ENCODE measurements around the gene PODXL2. TPM values are rescaled to one million over a fixed set of nuclear protein-coding genes. Genes with fewer than 3 reads are reported as not detected.
A peak's percentile ranks its signal among the peaks of the same experiment; 100 is the strongest.

Gene PODXL2
- total RNA-seq, 3 donors from 2014 or later: 5.4 to 18.5 (median 16.2) TPM

DNA sequence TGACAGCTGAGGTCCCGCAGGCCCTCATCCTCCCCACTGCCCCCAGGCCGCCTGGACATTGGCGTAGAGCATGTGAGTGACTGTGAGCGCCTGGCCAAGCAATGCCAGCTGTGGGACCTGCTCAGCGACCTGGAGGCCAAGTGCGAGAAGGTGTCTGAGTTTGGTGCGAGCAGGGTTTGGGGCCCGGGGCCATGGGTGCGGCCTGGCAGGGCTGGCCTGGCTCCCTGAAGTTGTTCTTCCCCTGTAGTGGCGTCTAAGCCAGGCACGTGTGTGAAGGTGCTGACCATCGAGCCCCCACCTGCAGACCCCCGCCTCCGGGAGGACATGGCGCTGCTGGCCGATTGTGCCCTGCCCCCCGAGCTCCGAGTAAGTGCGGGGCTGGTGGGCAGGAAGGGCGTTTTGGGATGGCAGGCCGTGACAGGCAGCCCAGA is 48.0 kb downstream of the PODXL2 start:
- no peak for ATAC-seq
- TF ChIP-seq, protein P1, sequence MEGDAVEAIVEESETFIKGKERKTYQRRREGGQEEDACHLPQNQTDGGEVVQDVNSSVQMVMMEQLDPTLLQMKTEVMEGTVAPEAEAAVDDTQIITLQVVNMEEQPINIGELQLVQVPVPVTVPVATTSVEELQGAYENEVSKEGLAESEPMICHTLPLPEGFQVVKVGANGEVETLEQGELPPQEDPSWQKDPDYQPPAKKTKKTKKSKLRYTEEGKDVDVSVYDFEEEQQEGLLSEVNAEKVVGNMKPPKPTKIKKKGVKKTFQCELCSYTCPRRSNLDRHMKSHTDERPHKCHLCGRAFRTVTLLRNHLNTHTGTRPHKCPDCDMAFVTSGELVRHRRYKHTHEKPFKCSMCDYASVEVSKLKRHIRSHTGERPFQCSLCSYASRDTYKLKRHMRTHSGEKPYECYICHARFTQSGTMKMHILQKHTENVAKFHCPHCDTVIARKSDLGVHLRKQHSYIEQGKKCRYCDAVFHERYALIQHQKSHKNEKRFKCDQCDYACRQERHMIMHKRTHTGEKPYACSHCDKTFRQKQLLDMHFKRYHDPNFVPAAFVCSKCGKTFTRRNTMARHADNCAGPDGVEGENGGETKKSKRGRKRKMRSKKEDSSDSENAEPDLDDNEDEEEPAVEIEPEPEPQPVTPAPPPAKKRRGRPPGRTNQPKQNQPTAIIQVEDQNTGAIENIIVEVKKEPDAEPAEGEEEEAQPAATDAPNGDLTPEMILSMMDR (IDR thresholded peaks at IDR 0.05): no peak
- H3K9me3 ChIP-seq: no peaks in the 10 kb centered on the region
- H3K4me3 ChIP-seq: no peak overlapping the region
- intact Hi-C loops (cut with DNase I, micrococcal nuclease): no loop called here
- no peaks in the 10 kb centered on the region for H3K36me3 ChIP-seq (ENCODE audit: low read depth)
- H3K4me1 ChIP-seq (ENCODE audit: low read depth): peaks cover 9% of the 10 kb centered on the region
- DNase-seq: peak; percentile 1 to 50 (median 17)

DNA sequence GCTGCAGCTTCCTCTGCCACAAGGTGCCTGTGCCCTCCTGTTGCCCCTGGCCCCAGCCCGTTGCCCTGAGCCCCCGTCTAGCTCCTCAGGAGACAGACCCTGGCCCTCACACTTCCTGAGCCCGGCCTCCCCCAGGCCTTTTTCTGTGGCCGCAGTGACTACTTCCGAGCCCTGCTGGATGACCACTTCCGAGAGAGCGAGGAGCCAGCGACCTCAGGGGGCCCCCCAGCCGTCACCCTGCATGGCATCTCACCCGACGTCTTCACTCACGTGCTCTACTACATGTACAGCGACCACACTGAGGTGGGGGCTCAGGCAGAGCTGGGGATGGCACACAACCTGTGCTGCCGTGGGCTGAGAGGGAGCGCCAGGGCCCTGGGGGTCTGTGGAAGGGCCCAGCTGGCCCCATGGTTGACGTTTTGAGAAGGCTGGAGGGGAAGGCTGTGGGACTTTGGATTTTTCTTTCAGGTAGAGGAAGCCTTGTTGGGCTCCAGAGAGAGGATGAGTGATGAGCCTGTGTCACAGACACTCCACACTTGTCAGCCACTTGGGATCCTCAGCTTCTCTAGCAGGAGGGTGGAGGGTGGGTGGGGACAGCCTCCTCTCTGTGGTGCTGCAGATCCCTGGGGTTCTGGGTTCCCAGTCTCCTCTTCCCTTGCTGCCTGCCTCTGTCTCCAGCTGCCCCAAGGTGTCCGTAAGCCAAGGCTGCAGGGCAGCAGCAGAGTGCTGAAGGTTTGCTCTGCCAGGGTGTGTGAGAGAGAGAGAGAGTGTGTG is 48.7 kb downstream of the PODXL2 start:
- DNase-seq (peak in 2 of 3 donors; percentile 22 to 40), ATAC-seq (no peak)
- no peaks in the 10 kb centered on the region for H3K36me3 ChIP-seq (ENCODE audit: low read depth)
- TF ChIP-seq, protein P1 (IDR thresholded peaks at IDR 0.05): no peak
- H3K4me3 ChIP-seq: no peak overlapping the region
- peaks cover 9% of the 10 kb centered on the region for H3K4me1 ChIP-seq (ENCODE audit: low read depth)
- intact Hi-C loops (cut with DNase I, micrococcal nuclease): no loop called here
- no peaks in the 10 kb centered on the region for H3K9me3 ChIP-seq

DNA sequence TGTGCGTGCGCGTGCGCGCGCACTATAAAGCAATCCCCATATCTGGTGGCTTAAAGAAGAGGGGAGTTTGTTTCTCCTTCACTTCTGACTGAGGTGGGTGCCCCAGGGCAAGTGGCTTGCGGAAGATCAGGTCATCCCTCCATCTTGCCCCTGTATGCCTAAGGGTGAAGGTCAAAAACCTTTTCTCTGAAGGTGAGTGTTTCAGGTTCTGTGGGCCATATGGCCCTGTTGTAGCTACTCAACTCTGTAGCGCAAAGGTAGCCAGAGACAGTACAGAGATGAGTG is 49.3 kb downstream of the PODXL2 start:
- DNase-seq: no peak
- TF ChIP-seq, protein P1 (IDR thresholded peaks at IDR 0.05): no peak
- Histone ChIP-seq H3K36me3 (ENCODE audit: low read depth) (no peaks in the 10 kb centered on the region), H3K4me3 (no peak overlapping the region), H3K4me1 (ENCODE audit: low read depth) (peaks cover 9% of the 10 kb centered on the region), H3K9me3 (no peaks in the 10 kb centered on the region)
- intact Hi-C loops (cut with DNase I, micrococcal nuclease): no loop called here
- no peak for ATAC-seq

DNA sequence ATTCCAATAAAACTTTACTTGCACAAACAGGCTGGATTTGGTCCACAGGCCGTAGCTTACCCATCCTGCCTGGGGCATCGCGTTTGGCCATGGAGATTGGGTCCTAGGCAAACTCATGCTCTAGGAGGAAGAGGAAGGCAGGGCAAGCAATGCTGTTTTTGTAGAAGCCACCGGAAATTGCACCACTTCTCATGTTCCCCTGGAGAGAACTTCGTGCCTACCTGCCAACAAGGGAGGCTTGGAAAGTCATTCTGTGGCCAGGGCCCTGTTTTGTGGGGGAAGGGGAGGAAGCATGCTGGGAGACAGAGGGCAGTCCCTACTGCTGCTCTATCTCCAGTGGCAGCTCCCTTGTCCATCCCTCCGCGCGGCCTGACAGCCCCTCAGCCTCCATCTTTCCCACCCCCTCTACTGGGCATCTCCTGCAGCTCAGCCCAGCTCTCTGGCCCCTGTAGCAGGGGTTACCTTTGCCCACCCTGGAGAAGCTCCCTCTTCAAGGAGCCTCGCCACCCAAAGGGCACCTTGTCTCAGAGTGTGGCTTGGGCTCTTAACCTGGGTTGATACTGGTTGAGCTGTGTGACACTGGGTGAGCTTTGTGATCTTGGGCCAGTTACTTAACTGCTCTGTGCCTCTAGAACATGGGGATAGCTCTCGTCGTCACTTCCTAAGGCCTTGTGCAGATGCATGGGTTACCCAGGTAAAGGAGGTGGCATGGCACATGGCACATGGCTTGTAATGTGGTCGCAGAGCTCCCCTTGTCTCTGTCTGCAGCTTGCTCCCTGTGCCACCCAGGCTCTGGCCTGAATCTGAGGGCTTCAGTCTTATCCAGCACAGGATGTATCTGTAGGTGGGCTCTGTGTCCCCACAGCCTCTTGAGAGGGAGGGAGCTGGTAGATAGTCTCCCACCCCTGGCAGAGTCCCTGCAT is 49.9 kb downstream of the PODXL2 start:
- ATAC-seq (no peak), DNase-seq (peak; percentile 2 to 40 (median 18))
- TF ChIP-seq, protein P1 (IDR thresholded peaks at IDR 0.05): no peak
- Histone ChIP-seq H3K4me3 (no peak overlapping the region), H3K9me3 (no peaks in the 10 kb centered on the region), H3K36me3 (ENCODE audit: low read depth) (no peaks in the 10 kb centered on the region), H3K4me1 (ENCODE audit: low read depth) (peaks cover 9% of the 10 kb centered on the region)
- intact Hi-C loops (cut with DNase I, micrococcal nuclease): no loop called here

DNA sequence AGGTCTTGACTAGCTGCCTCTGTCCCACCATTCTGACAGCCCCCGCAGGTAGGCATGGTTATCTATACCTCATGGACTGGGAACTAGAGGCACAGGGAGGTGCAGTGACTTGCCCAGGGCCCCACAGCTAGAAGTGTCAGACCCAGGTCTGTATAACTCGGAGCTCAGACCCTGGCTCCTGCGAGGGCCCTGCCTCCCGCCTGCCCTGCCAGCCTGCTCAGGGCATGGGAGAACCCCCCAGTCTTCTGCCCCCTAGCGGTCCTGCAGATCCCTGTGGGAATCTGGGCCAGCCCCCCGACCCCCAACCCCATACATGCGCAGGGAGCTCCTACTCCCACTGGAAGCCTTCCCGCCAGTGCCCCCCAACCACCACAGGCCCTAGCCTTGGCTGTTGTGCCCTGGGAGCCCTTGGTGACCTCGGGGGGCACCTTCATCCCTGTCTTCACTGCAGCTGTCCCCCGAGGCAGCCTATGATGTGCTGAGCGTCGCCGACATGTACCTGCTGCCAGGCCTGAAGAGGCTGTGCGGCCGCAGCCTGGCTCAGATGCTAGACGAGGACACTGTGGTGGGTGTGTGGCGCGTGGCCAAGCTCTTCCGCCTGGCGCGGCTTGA is 50.7 kb downstream of the PODXL2 start:
- peaks cover 9% of the 10 kb centered on the region for H3K4me1 ChIP-seq (ENCODE audit: low read depth)
- no peaks in the 10 kb centered on the region for H3K9me3 ChIP-seq
- peak; percentile 1 to 36 (median 20) for DNase-seq
- intact Hi-C loops (cut with DNase I, micrococcal nuclease): no loop called here
- TF ChIP-seq, protein P1 (IDR thresholded peaks at IDR 0.05): no peak
- no peak for ATAC-seq
- H3K4me3 ChIP-seq: no peak overlapping the region
- H3K36me3 ChIP-seq (ENCODE audit: low read depth): no peaks in the 10 kb centered on the region

Data from mucosa of descending colon (tissue), 3 donors.